ENCODE data around the gene MBD3L1. TPM values are rescaled to one million over a fixed set of nuclear protein-coding genes. Genes with fewer than 3 reads are reported as not detected.

MBD3L1 gene
- total and polyA plus RNA-seq, 2 experiments from 2014 or later, result not detected

- TF ChIP-seq ZNF462 (CRISPR knock-in tag; IDR thresholded peaks at IDR 0.05), result no peak
Measured at GRCh38 chr19:8820234-8820633, 11.9 kb upstream of the MBD3L1 start (continued).

- H3K27me3 ChIP-seq (ENCODE audit: insufficient read depth), result no peaks in the 10 kb centered on the region
- DNase-seq (ENCODE audit: low spot score) (no peak), ATAC-seq (no peak)
- no peaks in the 10 kb centered on the region for H3F3A ChIP-seq (replicated peaks; ENCODE audit: low read depth)
- H3K79me2 ChIP-seq (replicated peaks; ENCODE audit: insufficient read depth), result no peaks in the 10 kb centered on the region
- H3K4me3 Mint-ChIP-seq, result no peak overlapping the region
- peaks cover 52% of the 10 kb centered on the region for H3K36me3 Mint-ChIP-seq (ENCODE audit: low read depth)
- no peaks in the 10 kb centered on the region for H3K4me1 ChIP-seq (ENCODE audit: insufficient read depth)
- H4K20me1 ChIP-seq (replicated peaks; ENCODE audit: insufficient read depth), result no peaks in the 10 kb centered on the region
- peaks cover 96% of the 10 kb centered on the region for H3K9me3 Mint-ChIP-seq
- H3K27ac ChIP-seq (ENCODE audit: low read depth), result no peak overlapping the region
- H3K4me1 Mint-ChIP-seq, result no peaks in the 10 kb centered on the region
- no peak overlapping the region for H3K4me3 ChIP-seq
- H3K27me3 Mint-ChIP-seq (ENCODE audit: insufficient read depth, low read depth, poor library complexity), result peaks cover 12% of the 10 kb centered on the region
- H3K27ac Mint-ChIP-seq, result no peak overlapping the region
- no peak overlapping the region for H2AFZ ChIP-seq
- no peaks in the 10 kb centered on the region for H3K9me2 ChIP-seq (ENCODE audit: insufficient read depth)
- H3K4me2 ChIP-seq, result no peak overlapping the region
- peaks cover 8% of the 10 kb centered on the region; the same call in 1 of the 2 replicates for H3K36me3 ChIP-seq (ENCODE audit: insufficient read depth)
- TF ChIP-seq ZNF462 (CRISPR knock-in tag; IDR thresholded peaks at IDR 0.05), result no peak
- TF ChIP-seq EZH2phosphoT487 (IDR thresholded peaks at IDR 0.05; ENCODE audit: unreplicated experiment), result no peak
- TF ChIP-seq POLR2AphosphoS5 (IDR thresholded peaks at IDR 0.05; ENCODE audit: low read depth), result no peak
- no peak for TF ChIP-seq EZH2 (IDR thresholded peaks at IDR 0.05; ENCODE audit: low read depth, unreplicated experiment)
- no peak for TF ChIP-seq ZNF114 (CRISPR knock-in tag; IDR thresholded peaks at IDR 0.05)
- TF ChIP-seq STAT1 (IDR thresholded peaks at IDR 0.05; ENCODE audit: unreplicated experiment), result no peak
- no peak for TF ChIP-seq CTCF (conservative IDR thresholded peaks at IDR 0.05; ENCODE audit: low read depth in 2 of 2)
Measured at GRCh38 chr19:8821748-8822241, 10.4 kb upstream of the MBD3L1 start.
